ENCODE results near the gene RPS29.

- TF ChIP-seq EP300 (IDR thresholded peaks at IDR 0.05; ENCODE audit: low read depth) (no peak), CTCF (IDR thresholded peaks at IDR 0.05) (no peak), POLR2A (IDR thresholded peaks at IDR 0.05) (no peak), POLR2AphosphoS5 (IDR thresholded peaks at IDR 0.05) (no peak)
Measured at GRCh38 chr14:49538852-49539251, 47.3 kb downstream of the RPS29 start.
